B cell (primary cell): ENCODE data around the gene EAPP. TPM values are rescaled to one million over a fixed set of nuclear protein-coding genes. Genes with fewer than 3 reads are reported as not detected.
"Not testable (repeated sequence)": the region's sequence is repeated elsewhere in the genome, so short reads cannot be mapped to it uniquely, and the experiment has no call there.

Experiments used
- ATAC-seq: fragments of 200-7000 bp; cut with Tn5 transposase; one replicate; pipeline ENCODE4 v1.10.0; 2021; ENCODE audit warnings: low read depth, mild to moderate bottlenecking, moderate number of reproducible peaks, moderate library complexity
- CTCF ChIA-PET: fragments of 350-600 bp; sonication (Branson Sonifier 250); formaldehyde crosslinking; loops from one replicate; lab custom pipeline; 2021; ENCODE audit warnings: antibody characterized with exemption, inconsistent platforms; lab: Charles Lee
- POLR2A ChIA-PET: fragments of 350-600 bp; sonication (Branson Sonifier 250); formaldehyde crosslinking; loops from one replicate; lab custom pipeline; 2021; ENCODE audit warnings: antibody characterized with exemption; lab: Charles Lee
- DNase-seq: peaks from one replicate; pipeline ENCODE4 v3.0.0; 2013
- H2AFZ ChIP-seq: 2 replicates; pipeline ENCODE4 v1.6.1; 2012; ENCODE audit warnings: mild to moderate bottlenecking, low read depth, low read length; ENCODE audit not compliant: insufficient read depth, poor library complexity, severe bottlenecking
- H3K27ac ChIP-seq, 2 donors: 1 replicate in 1 of 2; 2 replicates in 1 of 2; pipeline ENCODE4 v1.5.1; 2012 to 2013; ENCODE audit warnings: low read length in 2 of 2, mild to moderate bottlenecking in 2 of 2, moderate library complexity in 1 of 2
- H3K27me3 ChIP-seq, 4 experiments: fragments of 200-600 bp in 1 of 4; sonication (generic) in 1 of 4; replicated peaks in 1 of 4; 1 replicate in 2 of 4; 2 replicates in 2 of 4; pipeline versions ENCODE4 v1.6.1 to v1.7.0; 2013 to 2016; ENCODE audit warnings: low read length in 3 of 4, mild to moderate bottlenecking in 2 of 4, mixed read lengths in 1 of 4, moderate library complexity in 1 of 4; ENCODE audit not compliant: insufficient read depth in 4 of 4, control insufficient read depth in 3 of 4; ENCODE audit errors: control extremely low read depth in 1 of 4
- H3K36me3 ChIP-seq, 2 experiments: replicated peaks in 1 of 2; 1 replicate in 1 of 2; 2 replicates in 1 of 2; pipeline versions ENCODE4 v1.6.1 to v1.7.1; 2013; ENCODE audit warnings: low read length in 1 of 2; ENCODE audit not compliant: insufficient read depth in 2 of 2, control insufficient read depth in 1 of 2; ENCODE audit errors: control extremely low read depth in 1 of 2, extremely low read depth in 1 of 2
- H3K4me1 ChIP-seq, 2 donors: fragments of 200-600 bp in 1 of 2; sonication (generic) in 1 of 2; 1 replicate in 1 of 2; 2 replicates in 1 of 2; pipeline versions ENCODE4 v1.5.1 to v1.6.1; 2013 to 2017; ENCODE audit warnings: low read length in 2 of 2; ENCODE audit not compliant: control insufficient read depth in 2 of 2, insufficient read depth in 2 of 2
- H3K4me2 ChIP-seq: replicated peaks from 2 replicates; pipeline ENCODE3; 2012; ENCODE audit warnings: mild to moderate bottlenecking, low read depth, low read length; ENCODE audit not compliant: poor library complexity, severe bottlenecking
- H3K4me3 ChIP-seq, 5 experiments: fragments of 200-600 bp in 1 of 5; sonication (generic) in 1 of 5; 1 replicate in 3 of 5; 2 replicates in 2 of 5; pipeline versions ENCODE4 v1.5.1 to v1.7.0; 2011 to 2016; ENCODE audit warnings: low read length in 4 of 5, mild to moderate bottlenecking in 4 of 5, low read depth in 2 of 5, control low read depth in 1 of 5, moderate library complexity in 1 of 5; ENCODE audit not compliant: insufficient read depth in 1 of 5; ENCODE audit errors: control extremely low read depth in 1 of 5, extremely low read depth in 1 of 5
- H3K79me2 ChIP-seq: fragments of 200-600 bp; sonication (generic); one replicate; pipeline ENCODE4 v1.6.0; 2016; ENCODE audit warnings: low read length; ENCODE audit not compliant: control insufficient read depth, insufficient read depth
- H3K9ac ChIP-seq: fragments of 200-600 bp; sonication (generic); 2 replicates; pipeline ENCODE4 v1.6.1; 2017; ENCODE audit warnings: mild to moderate bottlenecking, low read length, moderate library complexity
- H3K9me3 ChIP-seq, 3 donors: one replicate each; pipeline versions ENCODE4 v1.6.1 to v1.7.1; 2013; ENCODE audit warnings: low read length in 2 of 3; ENCODE audit not compliant: control insufficient read depth in 2 of 3, insufficient read depth in 1 of 3; ENCODE audit errors: control extremely low read depth in 1 of 3
- H4K20me1 ChIP-seq: 2 replicates; pipeline ENCODE4 v1.6.0; 2012; ENCODE audit warnings: mild to moderate bottlenecking, low read length; ENCODE audit not compliant: insufficient read depth, control insufficient read depth, poor library complexity, severe bottlenecking
- H3K27ac Mint-ChIP-seq: one replicate; pipeline ENCODE4 v1.8.0; 2021; ENCODE audit warnings: mixed read lengths
- H3K27me3 Mint-ChIP-seq: one replicate; pipeline ENCODE4 v1.8.0; 2021; ENCODE audit warnings: mixed read lengths
- H3K4me1 Mint-ChIP-seq: one replicate; pipeline ENCODE4 v1.8.0; 2021; ENCODE audit warnings: mixed read lengths
- H3K4me3 Mint-ChIP-seq: one replicate; pipeline ENCODE4 v1.8.0; 2021; ENCODE audit warnings: mixed read lengths
- H3K9me3 Mint-ChIP-seq: one replicate; pipeline ENCODE4 v1.8.0; 2022; ENCODE audit warnings: mixed read lengths; ENCODE audit not compliant: insufficient read depth
- CTCF ChIP-seq: fragments of 200-600 bp; IDR thresholded peaks from one replicate; pipeline ENCODE4 v1.8.0; 2022; ENCODE audit warnings: antibody characterized with exemption, mild to moderate bottlenecking
- EZH2 ChIP-seq: IDR thresholded peaks from 2 replicates; pipeline ENCODE4 v1.6.1; 2012; ENCODE audit warnings: borderline replicate concordance, low read depth, mild to moderate bottlenecking, moderate library complexity, low read length; ENCODE audit not compliant: insufficient read depth, poor library complexity, severe bottlenecking
- WGBS: methylation state at CpG from one replicate; pipeline ENCODE4 v1.1.5; 2013; ENCODE audit warnings: missing lambda C conversion rate; ENCODE audit not compliant: insufficient coverage; 5-methylcytosine and 5-hydroxymethylcytosine counted together
- intact Hi-C: fragments of 100-400 bp; cut with micrococcal nuclease; formaldehyde crosslinking; loops from one replicate; pipeline ENCODE4 v1.10.0; 2022
- polyA plus RNA-seq: library from polyadenylated mRNA; depleted of rRNA; stranded (reverse); fragments of >200 nt; gene quantifications from 2 replicates; pipeline ENCODE4 v1.2.3, GENCODE V29; 2012
- total RNA-seq, 2 donors: library from RNA; stranded (reverse); fragments of 120-200 nt in 1 of 2; gene quantifications; 1 replicate in 1 of 2; 2 replicates in 1 of 2; pipeline versions ENCODE4 v1.2.3 to v1.2.4, GENCODE V29; 2013 to 2022

Gene EAPP
- total and polyA plus RNA-seq, 2 donors (not counting 1 experiment from before 2014, with no cell fraction given), result 36.2 to 58.0 TPM

- Mint-ChIP-seq H3K27ac (peak overlapping the region; percentile 99), H3K4me3 (peak overlapping the region; percentile 99), H3K4me1 (peaks cover 21% of the 10 kb centered on the region)
- ATAC-seq, H3K27me3 ChIP-seq, H3K9me3 Mint-ChIP-seq, H3K27me3 Mint-ChIP-seq, CTCF ChIA-PET, intact Hi-C loops, H3K9me3 ChIP-seq: not testable (repeated sequence)
- POLR2A ChIA-PET, result interaction anchor here (0.6 kb wide), 1 partner anchor 11 kb away, joined by 4 read pairs; no protein-coding TSS in a partner anchor
- Histone ChIP-seq H3K4me3 (peak overlapping the region; percentile 11 to 97 (median 89)), H3K4me1 (peaks cover 18 to 24% of the 10 kb centered on the region in 2 donors), H4K20me1 (peaks cover 14% of the 10 kb centered on the region), H3K79me2 (peaks cover 32% of the 10 kb centered on the region), H3K9ac (peak overlapping the region; percentile 96), H2AFZ (peak overlapping the region; percentile 81), H3K27ac (peak overlapping the region; percentile 62 to 97), H3K36me3 (peaks cover 0 to 19% of the 10 kb centered on the region in 2 experiments), H3K4me2 (peak overlapping the region; percentile 76)
- DNase-seq, result peak; percentile 35
- WGBS, result 95% methylated on average over 10 of the region's 19 CpGs
Observed at GRCh38 chr14:34540181-34541059, 919 bp upstream of the EAPP start.

GRCh38 chr14:34538871-34539406, 562 bp downstream of the EAPP start:
- ChIA-PET CTCF (no interaction called here), POLR2A (interaction anchor here (0.6 to 0.8 kb wide), 2 partner anchors 15 to 66 kb away, joined by 3 read pairs; no protein-coding TSS in a partner anchor)
- H4K20me1 ChIP-seq, result peaks cover 14% of the 10 kb centered on the region
- Mint-ChIP-seq H3K27me3 (no peaks in the 10 kb centered on the region), H3K9me3 (no peaks in the 10 kb centered on the region), H3K27ac (peak overlapping the region; percentile 99), H3K4me1 (peaks cover 23% of the 10 kb centered on the region), H3K4me3 (peak overlapping the region; percentile 99)
- 3% methylated on average over 8 of the region's 15 CpGs for WGBS
- no peaks in the 10 kb centered on the region for H3K9me3 ChIP-seq
- peak overlapping the region; percentile 44 to 97 (median 89) for H3K4me3 ChIP-seq
- ATAC-seq (no peak), DNase-seq (no peak)
- H3K27me3 ChIP-seq, result no peaks in the 10 kb centered on the region
- H3K4me2 ChIP-seq, result peak overlapping the region; percentile 76
- TF ChIP-seq EZH2 (no peak), CTCF (no peak)
- H3K9ac ChIP-seq, result peak overlapping the region; percentile 96
- H3K27ac ChIP-seq, result peak overlapping the region; percentile 91 to 97
- H3K79me2 ChIP-seq, result peaks cover 32% of the 10 kb centered on the region
- peak overlapping the region; percentile 81 for H2AFZ ChIP-seq
- H3K36me3 ChIP-seq, result peaks cover 0 to 25% of the 10 kb centered on the region in 2 experiments
- H3K4me1 ChIP-seq, result peaks cover 18 to 24% of the 10 kb centered on the region in 2 donors
- intact Hi-C loops, result loop anchor here (5.0 kb wide), 7 partner anchors 77 to 1288 kb away; partner anchors contain the start of genes BRMS1L, FAM177A1, NFKBIA and PPP2R3C

- not testable (repeated sequence) for H3K9me3 ChIP-seq, H3K27me3 ChIP-seq, ATAC-seq, DNase-seq, H3K9me3 Mint-ChIP-seq, H3K27me3 Mint-ChIP-seq, H3K9ac ChIP-seq, H2AFZ ChIP-seq
- Histone ChIP-seq H3K4me3 (peak overlapping the region in 1 of 5 experiments; percentile 80), H3K4me2 (peak overlapping the region; percentile 76), H3K4me1 (peaks cover 18 to 24% of the 10 kb centered on the region in 2 donors), H4K20me1 (peaks cover 14% of the 10 kb centered on the region), H3K27ac (peak overlapping the region in 1 of 2 donors; percentile 97), H3K79me2 (peaks cover 32% of the 10 kb centered on the region), H3K36me3 (peaks cover 6 to 33% of the 10 kb centered on the region in 2 experiments)
- peak overlapping the region; percentile 56 for H3K27ac Mint-ChIP-seq
- peaks cover 27% of the 10 kb centered on the region for H3K4me1 Mint-ChIP-seq
- WGBS, result 91% methylated on average over 6 of the region's 6 CpGs
- ChIA-PET CTCF (interaction anchor here (0.5 kb wide), 1 partner anchor 28 kb away, joined by 5 read pairs; no protein-coding TSS in a partner anchor), POLR2A (interaction anchor here (0.6 to 0.8 kb wide), 3 partner anchors 10 to 867 kb away, joined by 3 read pairs; no protein-coding TSS in a partner anchor)
- H3K4me3 Mint-ChIP-seq, result peak overlapping the region; percentile 99
- intact Hi-C loops, result loop anchor here (5.0 kb wide), 7 partner anchors 76 to 1289 kb away; partner anchors contain the start of genes BRMS1L, FAM177A1, NFKBIA and PPP2R3C
Observed at GRCh38 chr14:34538096-34538495, 1.4 kb downstream of the EAPP start.
